ENCODE measurements around the gene HOXA9.

Gene HOXA9

DNA sequence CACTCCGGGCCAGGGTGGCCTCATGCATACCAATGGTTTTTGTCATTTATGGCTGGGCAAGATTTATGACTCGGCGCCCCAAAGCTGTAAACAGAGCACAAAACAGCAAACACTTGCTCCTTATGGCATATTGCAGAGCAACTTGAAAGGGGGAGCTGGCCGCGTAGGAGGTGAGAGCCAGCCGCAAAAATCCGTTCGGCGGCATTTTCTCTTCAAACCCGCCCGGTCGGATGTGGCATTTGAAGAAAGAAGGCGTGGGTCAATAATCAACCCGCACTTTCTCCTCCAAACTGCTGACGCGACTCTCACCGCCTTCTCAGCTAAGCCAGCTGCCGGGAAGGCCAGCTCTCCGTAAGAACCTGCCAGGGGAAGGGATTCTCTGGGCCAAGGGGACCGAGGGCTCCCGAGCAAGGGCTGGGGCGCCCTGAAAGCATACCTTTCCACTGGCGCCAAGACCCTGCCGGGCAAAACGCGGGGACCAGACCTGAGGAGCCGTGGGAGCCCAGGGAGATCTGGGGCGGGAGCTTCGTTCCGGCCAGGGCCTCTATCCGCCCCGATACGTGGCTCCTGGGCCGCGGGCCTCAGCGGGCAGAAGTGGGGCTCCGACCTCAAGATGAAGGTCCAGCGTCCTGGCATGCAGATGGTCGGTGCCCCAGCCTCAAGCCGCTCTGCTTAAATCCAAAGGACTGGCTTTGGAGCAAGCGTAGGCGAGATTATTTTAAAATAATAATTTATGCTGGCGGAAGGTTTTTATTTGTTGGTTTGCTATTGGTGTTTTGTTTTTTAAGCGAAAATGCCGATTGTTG is 49.9 kb downstream of the HOXA9 start:
- H3K36me3 ChIP-seq (ENCODE audit: insufficient read depth, low read length) = no peaks in the 10 kb centered on the region
- H3K9me3 ChIP-seq (ENCODE audit: control insufficient read depth, insufficient read depth, low read length) = no peaks in the 10 kb centered on the region
- H3K9ac ChIP-seq (ENCODE audit: low read depth, low read length) = no peak overlapping the region; the same call in 1 of the 2 replicates
- no peaks in the 10 kb centered on the region for H3K4me1 ChIP-seq (ENCODE audit: insufficient read depth, low read length)

DNA sequence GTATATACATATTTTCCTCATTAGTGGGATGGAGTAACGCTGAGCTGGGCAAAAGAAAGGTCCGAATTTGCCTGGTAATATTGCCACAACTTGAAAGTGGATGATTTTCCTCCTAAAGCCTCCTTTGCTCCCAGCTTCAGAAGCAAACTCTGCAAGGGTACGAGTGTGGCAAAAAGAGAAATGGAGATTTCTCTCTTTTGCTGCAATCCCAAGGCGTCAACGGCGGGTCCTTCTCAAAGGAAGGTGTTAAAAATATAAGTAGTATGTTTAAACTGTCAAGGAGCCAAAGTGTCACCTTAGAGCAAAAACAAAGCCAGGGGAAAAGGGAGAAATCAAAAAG is 50.5 kb downstream of the HOXA9 start:
- Histone ChIP-seq H3K9me3 (ENCODE audit: control insufficient read depth, insufficient read depth, low read length) (no peaks in the 10 kb centered on the region), H3K9ac (ENCODE audit: low read depth, low read length) (no peak overlapping the region), H3K36me3 (ENCODE audit: insufficient read depth, low read length) (no peaks in the 10 kb centered on the region), H3K4me1 (ENCODE audit: insufficient read depth, low read length) (no peaks in the 10 kb centered on the region)

DNA sequence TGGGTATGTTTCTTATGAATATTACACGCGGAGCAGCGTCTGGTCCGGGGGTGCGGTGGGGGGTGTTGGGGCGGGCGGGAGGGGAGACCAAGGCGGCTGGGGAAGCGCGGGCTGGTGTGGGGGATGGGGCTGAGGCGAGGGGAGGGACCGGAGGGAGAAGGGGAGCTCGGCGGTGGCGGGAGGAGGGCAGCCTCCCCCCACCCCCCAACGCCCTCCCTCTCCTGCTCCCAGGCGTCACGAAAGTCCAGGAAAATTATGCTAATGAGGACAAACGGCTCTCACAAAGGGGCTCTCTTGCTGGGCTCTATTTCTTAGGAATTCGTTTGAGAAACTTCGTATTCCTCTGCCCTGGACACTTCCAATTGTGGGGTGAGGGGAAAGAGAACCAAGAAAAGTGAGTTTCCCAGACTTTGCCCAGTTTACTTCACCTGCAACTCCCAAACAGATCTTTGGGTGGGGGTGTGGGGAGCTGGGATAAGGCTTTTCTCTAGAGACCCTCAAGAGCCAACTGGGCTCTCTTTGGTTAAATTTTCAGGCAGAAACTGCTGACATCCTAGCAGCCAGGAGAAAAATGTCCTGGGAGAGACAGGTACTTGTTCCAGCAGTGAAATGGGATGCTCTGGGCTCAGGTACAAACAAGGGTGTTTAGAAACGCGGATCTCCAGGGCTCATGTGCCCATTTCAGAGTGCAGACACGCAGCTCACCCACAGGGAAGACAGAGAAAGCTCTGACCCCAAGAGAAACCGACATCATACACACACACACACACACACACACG is 51.2 kb downstream of the HOXA9 start:
- no peaks in the 10 kb centered on the region for H3K9me3 ChIP-seq (ENCODE audit: control insufficient read depth, insufficient read depth, low read length)
- no peaks in the 10 kb centered on the region for H3K36me3 ChIP-seq (ENCODE audit: insufficient read depth, low read length)
- no peak overlapping the region for H3K9ac ChIP-seq (ENCODE audit: low read depth, low read length)
- H3K4me1 ChIP-seq (ENCODE audit: insufficient read depth, low read length) = no peaks in the 10 kb centered on the region

DNA sequence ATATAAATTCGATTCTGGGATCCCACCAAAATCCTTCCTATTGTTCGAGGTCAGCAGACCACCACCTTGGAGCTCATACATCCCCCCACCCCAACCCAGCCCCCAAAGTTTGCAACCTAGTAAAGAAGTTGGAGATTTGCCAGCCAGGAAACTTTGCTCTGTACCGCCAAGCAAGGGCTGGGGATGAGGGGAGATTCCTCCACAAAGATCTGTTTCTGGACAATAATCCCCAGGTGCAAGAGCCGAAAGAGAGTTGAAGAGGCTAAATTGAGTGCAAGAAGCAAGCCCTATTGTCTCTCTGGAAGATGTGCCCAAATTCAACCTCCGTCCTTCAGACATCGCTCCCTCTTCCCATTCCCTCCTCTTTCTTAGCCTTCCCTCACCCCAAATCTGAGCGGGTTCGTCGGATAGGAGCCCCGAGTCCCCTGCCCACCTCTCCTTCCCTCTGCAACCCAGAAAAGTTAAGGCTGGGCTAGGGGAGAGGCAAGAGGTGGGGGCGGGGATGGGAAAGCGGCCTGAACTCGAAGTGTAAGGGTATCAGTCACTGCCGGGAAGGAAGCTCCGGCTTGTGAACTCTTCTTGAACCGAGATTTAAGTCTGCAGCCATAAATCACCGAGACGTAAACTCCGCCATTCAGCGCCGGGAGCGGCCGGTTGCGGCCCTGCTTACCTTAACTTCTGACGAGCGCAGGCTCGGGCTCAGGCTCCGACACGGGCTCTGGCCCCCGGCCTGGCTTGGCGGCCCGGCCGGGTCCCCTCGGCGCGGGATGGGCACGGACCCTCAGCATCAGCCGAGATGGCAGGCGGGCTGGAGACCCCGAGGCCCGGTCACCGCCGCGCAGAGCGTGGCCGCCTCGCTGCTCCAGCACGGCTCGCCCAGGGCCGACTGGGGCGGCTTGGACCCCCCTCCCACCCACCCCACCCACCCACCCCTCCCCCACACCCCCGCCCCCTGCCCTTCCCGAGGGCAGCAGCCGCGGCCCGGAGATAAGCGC is 52.1 kb downstream of the HOXA9 start:
- Histone ChIP-seq H3K4me1 (ENCODE audit: insufficient read depth, low read length) (no peaks in the 10 kb centered on the region), H3K36me3 (ENCODE audit: insufficient read depth, low read length) (no peaks in the 10 kb centered on the region), H3K9ac (ENCODE audit: low read depth, low read length) (peak overlapping the region; percentile 19; the same call in 1 of the 2 replicates), H3K9me3 (ENCODE audit: control insufficient read depth, insufficient read depth, low read length) (no peaks in the 10 kb centered on the region)
